Stomach smooth muscle (tissue), 2 donors: ENCODE results near the gene MAP7D1.
A peak's percentile ranks its signal among the peaks of the same experiment; 100 is the strongest.

Source experiments
- H3K27ac ChIP-seq: one replicate; pipeline ENCODE4 v1.7.0; 2013; ENCODE audit warnings: mild to moderate bottlenecking, low read length, inconsistent platforms
- H3K27me3 ChIP-seq, 2 donors: one replicate each; pipeline ENCODE4 v1.7.0; 2013; ENCODE audit warnings: low read length in 2 of 2; ENCODE audit not compliant: insufficient read depth in 2 of 2, control insufficient read depth in 1 of 2
- H3K36me3 ChIP-seq, 2 donors: one replicate each; pipeline ENCODE4 v1.7.0; 2013; ENCODE audit warnings: low read length in 2 of 2; ENCODE audit not compliant: control insufficient read depth in 2 of 2, insufficient read depth in 2 of 2
- H3K4me1 ChIP-seq: one replicate; pipeline ENCODE4 v1.7.0; 2013; ENCODE audit warnings: low read length; ENCODE audit not compliant: control insufficient read depth, insufficient read depth
- H3K4me3 ChIP-seq, 2 donors: one replicate each; pipeline ENCODE4 v1.7.0; 2013; ENCODE audit warnings: low read length in 2 of 2
- H3K9ac ChIP-seq, 2 donors: one replicate each; pipeline ENCODE4 v1.7.0; 2013; ENCODE audit warnings: low read length in 2 of 2, mild to moderate bottlenecking in 1 of 2
- H3K9me3 ChIP-seq, 2 donors: one replicate each; pipeline ENCODE4 v1.7.0; 2013; ENCODE audit warnings: low read length in 2 of 2; ENCODE audit not compliant: control insufficient read depth in 2 of 2
- donor health status: healthy.
- donor health status: Pancreatic carcinoma.

The MAP7D1 gene

GRCh38 chr1:36128126-36128904, 27.6 kb upstream of the MAP7D1 start:
- H3K27me3 ChIP-seq: no peaks in the 10 kb centered on the region

DNA sequence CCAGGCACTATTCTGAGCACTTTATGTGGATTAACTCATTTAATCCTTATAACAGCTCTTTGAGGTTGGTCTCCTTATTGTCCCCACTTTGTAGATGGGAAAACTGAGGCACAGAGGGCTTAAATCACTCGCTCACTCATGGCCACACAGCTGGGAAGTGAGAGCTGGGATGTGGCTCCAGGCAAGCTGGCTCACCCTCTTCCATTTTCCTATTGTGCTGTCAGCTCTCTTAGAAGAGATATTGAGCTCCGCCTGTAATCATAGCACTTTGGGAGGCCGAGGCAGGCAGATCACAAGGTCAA, 27.1 kb upstream of the MAP7D1 start:
- Histone ChIP-seq H3K4me1 (peaks cover 27% of the 10 kb centered on the region), H3K9me3 (no peaks in the 10 kb centered on the region), H3K4me3 (no peak overlapping the region), H3K36me3 (no peaks in the 10 kb centered on the region), H3K27me3 (no peaks in the 10 kb centered on the region), H3K9ac (no peak overlapping the region), H3K27ac (no peak overlapping the region)

More at GRCh38 chr1:36128126-36128904, 27.6 kb upstream of the MAP7D1 start:
- Histone ChIP-seq H3K4me1 (peaks cover 27% of the 10 kb centered on the region), H3K4me3 (no peak overlapping the region), H3K36me3 (no peaks in the 10 kb centered on the region), H3K9me3 (no peaks in the 10 kb centered on the region), H3K9ac (no peak overlapping the region), H3K27ac (no peak overlapping the region)

DNA sequence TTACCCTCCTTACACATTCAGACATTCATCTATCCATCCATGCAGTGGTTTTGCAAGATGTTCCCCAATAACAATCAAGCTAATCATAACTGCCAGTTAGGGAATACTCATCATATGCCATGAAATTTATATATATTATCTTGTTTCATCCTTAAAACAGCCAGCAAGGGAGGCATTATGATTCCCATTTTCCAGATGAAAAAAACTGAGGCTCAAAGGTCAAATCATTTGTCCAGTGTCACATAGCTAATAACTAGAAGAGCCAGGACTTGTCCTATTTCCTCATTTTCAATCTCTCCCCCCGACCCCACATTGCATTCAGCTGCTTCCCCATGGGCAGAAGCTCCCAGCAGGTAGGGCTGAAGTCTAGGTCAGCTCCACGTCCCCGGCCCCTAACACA, 23.9 kb upstream of the MAP7D1 start:
- no peaks in the 10 kb centered on the region for H3K9me3 ChIP-seq
- no peaks in the 10 kb centered on the region for H3K27me3 ChIP-seq
- H3K27ac ChIP-seq: no peak overlapping the region
- H3K9ac ChIP-seq: no peak overlapping the region
- H3K4me1 ChIP-seq: peaks cover 28% of the 10 kb centered on the region
- H3K36me3 ChIP-seq: peaks cover 0 to 3% of the 10 kb centered on the region in 2 donors
- no peak overlapping the region for H3K4me3 ChIP-seq

- Histone ChIP-seq H3K9me3 (no peaks in the 10 kb centered on the region), H3K4me3 (no peak overlapping the region), H3K36me3 (peaks cover 13 to 15% of the 10 kb centered on the region in 2 donors), H3K27me3 (no peaks in the 10 kb centered on the region), H3K9ac (no peak overlapping the region), H3K27ac (peak overlapping the region; percentile 53), H3K4me1 (peaks cover 32% of the 10 kb centered on the region)
Observed at GRCh38 chr1:36133484-36133883, 22.5 kb upstream of the MAP7D1 start.

DNA sequence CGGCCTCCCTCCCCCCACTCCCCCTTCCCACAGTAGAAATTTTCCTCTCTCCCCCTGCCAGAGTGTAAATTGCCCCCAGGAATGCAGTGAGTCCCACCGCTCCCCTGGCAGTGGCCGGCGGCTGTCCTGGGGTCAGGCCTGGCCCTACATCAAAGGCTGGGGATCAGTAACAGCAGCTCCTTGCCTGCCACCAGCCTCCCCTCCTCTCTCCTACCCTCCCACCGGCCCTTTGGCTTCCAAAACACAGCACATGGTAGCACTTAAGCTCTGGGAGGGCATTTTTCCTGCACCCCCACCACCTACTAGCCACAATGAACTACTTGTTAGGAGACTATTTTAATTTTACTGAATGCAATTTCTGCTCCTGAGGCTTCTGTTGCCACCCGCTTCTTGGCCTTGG, 21.9 kb upstream of the MAP7D1 start:
- no peak overlapping the region for H3K9ac ChIP-seq

DNA sequence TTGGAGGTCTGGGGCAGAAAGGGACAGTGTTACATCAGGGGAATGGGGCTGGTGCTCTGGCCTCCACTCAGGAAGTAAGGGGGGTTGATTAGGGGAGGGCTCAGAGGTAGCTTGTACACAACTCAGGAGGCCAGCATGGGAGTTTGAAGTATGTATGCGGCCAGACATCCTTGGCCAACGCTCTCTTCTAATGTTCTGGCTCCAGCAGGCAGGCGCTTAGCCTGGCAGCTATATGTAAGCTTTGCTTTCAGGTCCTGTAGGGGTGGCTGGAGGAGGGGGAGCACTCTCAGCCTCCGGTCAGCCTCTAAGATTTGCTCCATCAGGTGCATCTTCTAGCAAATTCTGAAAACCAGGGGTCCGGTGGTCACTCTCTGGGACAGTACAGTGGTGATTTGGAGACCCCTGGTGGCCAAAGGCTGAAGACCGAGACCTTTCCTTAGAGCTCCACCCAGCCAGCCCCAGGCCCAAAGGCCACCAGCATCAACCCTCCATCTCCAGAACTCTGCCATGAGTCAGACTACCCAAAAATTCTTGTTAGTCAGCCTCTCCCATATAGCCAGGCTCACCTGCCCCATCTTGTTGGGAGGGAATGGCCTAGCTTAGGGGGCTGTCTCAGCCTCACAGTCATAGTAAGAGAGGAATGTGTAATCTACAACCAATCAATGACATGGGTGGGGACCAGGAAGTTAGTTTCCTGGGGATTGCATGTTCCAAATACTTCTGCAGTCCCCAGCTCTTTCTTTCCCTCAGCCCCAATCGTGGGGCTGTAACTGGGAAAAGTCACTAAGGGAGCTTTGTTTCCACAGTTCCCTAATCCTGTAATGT, 21.2 kb upstream of the MAP7D1 start:
- Histone ChIP-seq H3K9me3 (no peaks in the 10 kb centered on the region), H3K27ac (peak overlapping the region; percentile 53), H3K4me1 (peaks cover 32% of the 10 kb centered on the region), H3K27me3 (no peaks in the 10 kb centered on the region), H3K4me3 (no peak overlapping the region), H3K9ac (peak overlapping the region in 1 of 2 donors; percentile 52), H3K36me3 (peaks cover 16 to 18% of the 10 kb centered on the region in 2 donors)

More for the DNA sequence above, 21.9 kb upstream of the MAP7D1 start:
- peaks cover 32% of the 10 kb centered on the region for H3K4me1 ChIP-seq
- H3K36me3 ChIP-seq: peaks cover 13 to 15% of the 10 kb centered on the region in 2 donors
- H3K27ac ChIP-seq: peak overlapping the region; percentile 53
- H3K27me3 ChIP-seq: no peaks in the 10 kb centered on the region
- no peaks in the 10 kb centered on the region for H3K9me3 ChIP-seq
- H3K4me3 ChIP-seq: no peak overlapping the region

DNA sequence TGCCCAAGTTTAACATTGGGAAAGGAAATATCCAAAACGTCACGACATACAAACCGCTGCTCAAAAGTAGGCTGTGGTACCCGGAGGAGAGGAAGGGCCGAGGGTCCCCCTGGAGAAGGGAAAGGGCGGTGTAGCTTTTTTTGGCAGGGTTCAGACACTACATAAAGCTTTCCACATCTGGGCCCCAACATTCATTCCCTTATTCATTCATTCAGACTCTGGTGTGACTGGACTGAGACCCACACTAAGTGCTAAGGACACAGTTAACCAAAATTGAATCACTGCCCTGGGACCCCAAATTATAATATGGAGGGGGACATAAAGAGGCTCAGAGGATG, 20.7 kb upstream of the MAP7D1 start:
- peak overlapping the region; percentile 53 for H3K27ac ChIP-seq
- no peaks in the 10 kb centered on the region for H3K9me3 ChIP-seq
- no peak overlapping the region for H3K4me3 ChIP-seq
- peak overlapping the region; percentile 36 to 52 for H3K9ac ChIP-seq
- H3K36me3 ChIP-seq: peaks cover 16 to 18% of the 10 kb centered on the region in 2 donors
- H3K4me1 ChIP-seq: peaks cover 35% of the 10 kb centered on the region
- no peaks in the 10 kb centered on the region for H3K27me3 ChIP-seq

DNA sequence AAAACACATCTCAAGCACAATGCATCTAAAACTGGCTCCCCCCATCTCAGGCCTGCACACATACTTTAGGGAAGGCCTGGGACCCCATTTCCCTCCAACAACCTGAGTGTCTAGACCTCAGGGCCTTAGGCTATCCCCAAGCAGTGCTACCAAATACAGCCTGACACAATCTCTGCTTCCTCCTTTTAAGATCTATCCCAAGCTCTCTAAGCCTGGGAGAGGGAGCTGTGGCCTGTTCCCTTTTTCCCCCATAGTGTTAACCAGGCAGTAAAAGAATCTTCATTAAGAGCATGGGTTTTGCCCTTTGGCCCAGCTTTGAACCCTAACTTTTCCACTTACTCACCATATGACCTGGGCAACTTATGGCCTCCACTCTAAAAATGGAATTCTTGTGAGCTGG, 20.2 kb upstream of the MAP7D1 start:
- H3K9ac ChIP-seq: peak overlapping the region; percentile 36 to 52
- H3K27ac ChIP-seq: peak overlapping the region; percentile 53
- H3K36me3 ChIP-seq: peaks cover 16 to 18% of the 10 kb centered on the region in 2 donors

GRCh38 chr1:36136535-36136934, 19.4 kb upstream of the MAP7D1 start:
- Histone ChIP-seq H3K9ac (peak overlapping the region in 1 of 2 donors; percentile 52), H3K27ac (peak overlapping the region; percentile 53), H3K4me3 (no peak overlapping the region), H3K9me3 (no peaks in the 10 kb centered on the region), H3K27me3 (no peaks in the 10 kb centered on the region), H3K36me3 (peaks cover 16 to 18% of the 10 kb centered on the region in 2 donors), H3K4me1 (peaks cover 39% of the 10 kb centered on the region)

More for the DNA sequence above, 20.2 kb upstream of the MAP7D1 start:
- no peaks in the 10 kb centered on the region for H3K27me3 ChIP-seq
- H3K4me3 ChIP-seq: no peak overlapping the region
- peaks cover 39% of the 10 kb centered on the region for H3K4me1 ChIP-seq
- H3K9me3 ChIP-seq: no peaks in the 10 kb centered on the region

DNA sequence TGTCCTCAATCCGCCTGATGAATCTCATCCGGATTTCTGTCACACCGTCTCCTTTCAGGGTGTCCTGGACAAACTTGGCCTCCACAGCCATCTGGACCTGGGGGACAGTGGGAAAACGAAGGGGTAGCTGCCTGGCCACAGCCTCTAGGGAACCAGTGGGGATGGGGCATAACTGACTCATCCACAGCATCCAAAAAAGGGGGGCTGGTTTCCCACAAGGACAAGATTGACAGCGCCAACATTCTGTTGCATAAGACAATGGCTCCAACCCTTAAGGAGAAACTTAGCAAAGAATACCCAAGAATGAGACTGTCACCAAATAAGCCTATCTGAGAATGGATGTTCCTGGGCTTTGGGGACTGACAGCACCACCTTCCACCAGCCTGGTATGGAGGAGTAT, 18.7 kb upstream of the MAP7D1 start:
- Histone ChIP-seq H3K9me3 (no peaks in the 10 kb centered on the region), H3K27me3 (no peaks in the 10 kb centered on the region), H3K36me3 (peaks cover 16 to 18% of the 10 kb centered on the region in 2 donors), H3K9ac (peak overlapping the region in 1 of 2 donors; percentile 37), H3K4me3 (no peak overlapping the region), H3K4me1 (peaks cover 40% of the 10 kb centered on the region), H3K27ac (peak overlapping the region; percentile 53)
